ENCODE measurements around the gene EFL1. TPM values are rescaled to one million over a fixed set of nuclear protein-coding genes. Genes with fewer than 3 reads are reported as not detected.

Gene EFL1
- total and polyA plus RNA-seq, 9 of the 15 experiments (the other 6 are each of a cell fraction or from before 2014, with no cell fraction given), result 4.8 to 32.5 (median 16.9) TPM

DNA sequence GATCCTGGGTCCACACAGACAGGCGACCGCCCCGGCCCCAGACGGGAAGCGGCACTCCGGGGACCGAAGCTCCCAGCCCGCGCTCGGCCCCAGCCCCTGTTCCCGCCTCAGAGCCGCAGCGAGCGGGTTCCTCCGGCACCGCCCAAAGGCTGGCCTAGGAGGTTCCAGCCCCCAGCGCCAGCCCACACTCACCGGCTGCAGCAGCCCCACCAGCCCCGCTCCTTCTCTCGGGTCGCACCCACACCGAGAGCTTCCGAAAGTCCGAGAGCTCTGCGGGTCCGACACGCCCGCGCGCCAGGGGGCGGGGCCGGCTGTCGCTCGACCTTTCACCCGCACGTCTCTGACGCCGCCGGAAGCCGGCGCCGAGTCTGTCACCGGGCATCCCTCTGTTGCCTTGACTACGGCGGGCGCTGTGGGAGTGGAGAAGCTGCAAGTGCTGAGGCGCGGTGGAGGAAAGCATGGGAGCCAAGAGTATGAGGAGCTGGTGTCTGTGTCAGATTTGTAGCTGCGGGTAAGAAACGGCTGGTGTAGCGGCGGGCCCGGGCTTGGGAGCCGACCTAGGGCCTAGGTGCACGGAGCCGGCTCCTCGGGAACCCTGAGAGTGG lies at the start of gene EFL1, which contains the start of gene SAXO2 (continued):
- no peak for TF ChIP-seq ZNF778 (CRISPR knock-in tag; IDR thresholded peaks at IDR 0.05)
- no peak for TF ChIP-seq ZNF347 (CRISPR knock-in tag; IDR thresholded peaks at IDR 0.05; ENCODE audit: low read depth)
- TF ChIP-seq, protein P1, sequence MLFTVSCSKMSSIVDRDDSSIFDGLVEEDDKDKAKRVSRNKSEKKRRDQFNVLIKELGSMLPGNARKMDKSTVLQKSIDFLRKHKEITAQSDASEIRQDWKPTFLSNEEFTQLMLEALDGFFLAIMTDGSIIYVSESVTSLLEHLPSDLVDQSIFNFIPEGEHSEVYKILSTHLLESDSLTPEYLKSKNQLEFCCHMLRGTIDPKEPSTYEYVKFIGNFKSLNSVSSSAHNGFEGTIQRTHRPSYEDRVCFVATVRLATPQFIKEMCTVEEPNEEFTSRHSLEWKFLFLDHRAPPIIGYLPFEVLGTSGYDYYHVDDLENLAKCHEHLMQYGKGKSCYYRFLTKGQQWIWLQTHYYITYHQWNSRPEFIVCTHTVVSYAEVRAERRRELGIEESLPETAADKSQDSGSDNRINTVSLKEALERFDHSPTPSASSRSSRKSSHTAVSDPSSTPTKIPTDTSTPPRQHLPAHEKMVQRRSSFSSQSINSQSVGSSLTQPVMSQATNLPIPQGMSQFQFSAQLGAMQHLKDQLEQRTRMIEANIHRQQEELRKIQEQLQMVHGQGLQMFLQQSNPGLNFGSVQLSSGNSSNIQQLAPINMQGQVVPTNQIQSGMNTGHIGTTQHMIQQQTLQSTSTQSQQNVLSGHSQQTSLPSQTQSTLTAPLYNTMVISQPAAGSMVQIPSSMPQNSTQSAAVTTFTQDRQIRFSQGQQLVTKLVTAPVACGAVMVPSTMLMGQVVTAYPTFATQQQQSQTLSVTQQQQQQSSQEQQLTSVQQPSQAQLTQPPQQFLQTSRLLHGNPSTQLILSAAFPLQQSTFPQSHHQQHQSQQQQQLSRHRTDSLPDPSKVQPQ (CRISPR knock-in tag; IDR thresholded peaks at IDR 0.05; ENCODE audit: borderline replicate concordance), result no peak
- TF ChIP-seq FOXK1 (CRISPR knock-in tag; IDR thresholded peaks at IDR 0.05; ENCODE audit: borderline replicate concordance), result no peak
- no peak for TF ChIP-seq ZBTB9 (CRISPR knock-in tag; IDR thresholded peaks at IDR 0.05)
- no peak for TF ChIP-seq POLR3A (IDR thresholded peaks at IDR 0.05; ENCODE audit: borderline replicate concordance, extremely low read depth, insufficient read depth, insufficient read length)
- no peak for TF ChIP-seq TARDBP (IDR thresholded peaks at IDR 0.05)
- TF ChIP-seq, protein P2, sequence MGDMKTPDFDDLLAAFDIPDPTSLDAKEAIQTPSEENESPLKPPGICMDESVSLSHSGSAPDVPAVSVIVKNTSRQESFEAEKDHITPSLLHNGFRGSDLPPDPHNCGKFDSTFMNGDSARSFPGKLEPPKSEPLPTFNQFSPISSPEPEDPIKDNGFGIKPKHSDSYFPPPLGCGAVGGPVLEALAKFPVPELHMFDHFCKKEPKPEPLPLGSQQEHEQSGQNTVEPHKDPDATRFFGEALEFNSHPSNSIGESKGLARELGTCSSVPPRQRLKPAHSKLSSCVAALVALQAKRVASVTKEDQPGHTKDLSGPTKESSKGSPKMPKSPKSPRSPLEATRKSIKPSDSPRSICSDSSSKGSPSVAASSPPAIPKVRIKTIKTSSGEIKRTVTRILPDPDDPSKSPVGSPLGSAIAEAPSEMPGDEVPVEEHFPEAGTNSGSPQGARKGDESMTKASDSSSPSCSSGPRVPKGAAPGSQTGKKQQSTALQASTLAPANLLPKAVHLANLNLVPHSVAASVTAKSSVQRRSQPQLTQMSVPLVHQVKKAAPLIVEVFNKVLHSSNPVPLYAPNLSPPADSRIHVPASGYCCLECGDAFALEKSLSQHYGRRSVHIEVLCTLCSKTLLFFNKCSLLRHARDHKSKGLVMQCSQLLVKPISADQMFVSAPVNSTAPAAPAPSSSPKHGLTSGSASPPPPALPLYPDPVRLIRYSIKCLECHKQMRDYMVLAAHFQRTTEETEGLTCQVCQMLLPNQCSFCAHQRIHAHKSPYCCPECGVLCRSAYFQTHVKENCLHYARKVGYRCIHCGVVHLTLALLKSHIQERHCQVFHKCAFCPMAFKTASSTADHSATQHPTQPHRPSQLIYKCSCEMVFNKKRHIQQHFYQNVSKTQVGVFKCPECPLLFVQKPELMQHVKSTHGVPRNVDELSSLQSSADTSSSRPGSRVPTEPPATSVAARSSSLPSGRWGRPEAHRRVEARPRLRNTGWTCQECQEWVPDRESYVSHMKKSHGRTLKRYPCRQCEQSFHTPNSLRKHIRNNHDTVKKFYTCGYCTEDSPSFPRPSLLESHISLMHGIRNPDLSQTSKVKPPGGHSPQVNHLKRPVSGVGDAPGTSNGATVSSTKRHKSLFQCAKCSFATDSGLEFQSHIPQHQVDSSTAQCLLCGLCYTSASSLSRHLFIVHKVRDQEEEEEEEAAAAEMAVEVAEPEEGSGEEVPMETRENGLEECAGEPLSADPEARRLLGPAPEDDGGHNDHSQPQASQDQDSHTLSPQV (IDR thresholded peaks at IDR 0.05), result no peak
- TF ChIP-seq MAFK (IDR thresholded peaks at IDR 0.05; ENCODE audit: low read length), result no peak
- no peak for TF ChIP-seq MAFG (tag; conservative IDR thresholded peaks at IDR 0.05)
- no peak for TF ChIP-seq MTA3 (IDR thresholded peaks at IDR 0.05; ENCODE audit: borderline replicate concordance)
- no peak for TF ChIP-seq CBX2 (IDR thresholded peaks at IDR 0.05; ENCODE audit: insufficient read depth, low read length, poor library complexity, severe bottlenecking)
- no peak for TF ChIP-seq ZNF274 (IDR thresholded peaks at IDR 0.05; ENCODE audit: borderline replicate concordance, low read depth, low read length)
- peak; percentile 52; the same call in 1 of the 2 replicates for TF ChIP-seq POLR2AphosphoS5 (IDR thresholded peaks at IDR 0.05; ENCODE audit: control insufficient read depth, insufficient read depth, low read depth, low read length)
- TF ChIP-seq MXI1 (IDR thresholded peaks at IDR 0.05; ENCODE audit: low read depth, low read length), result peak; percentile 89
- no peak for TF ChIP-seq PYGO2 (tag; IDR thresholded peaks at IDR 0.05)
- TF ChIP-seq, protein P3, sequence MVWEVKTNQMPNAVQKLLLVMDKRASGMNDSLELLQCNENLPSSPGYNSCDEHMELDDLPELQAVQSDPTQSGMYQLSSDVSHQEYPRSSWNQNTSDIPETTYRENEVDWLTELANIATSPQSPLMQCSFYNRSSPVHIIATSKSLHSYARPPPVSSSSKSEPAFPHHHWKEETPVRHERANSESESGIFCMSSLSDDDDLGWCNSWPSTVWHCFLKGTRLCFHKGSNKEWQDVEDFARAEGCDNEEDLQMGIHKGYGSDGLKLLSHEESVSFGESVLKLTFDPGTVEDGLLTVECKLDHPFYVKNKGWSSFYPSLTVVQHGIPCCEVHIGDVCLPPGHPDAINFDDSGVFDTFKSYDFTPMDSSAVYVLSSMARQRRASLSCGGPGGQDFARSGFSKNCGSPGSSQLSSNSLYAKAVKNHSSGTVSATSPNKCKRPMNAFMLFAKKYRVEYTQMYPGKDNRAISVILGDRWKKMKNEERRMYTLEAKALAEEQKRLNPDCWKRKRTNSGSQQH (CRISPR knock-in tag; IDR thresholded peaks at IDR 0.05), result no peak
- TF ChIP-seq MCM2 (IDR thresholded peaks at IDR 0.05; ENCODE audit: low read depth), result no peak

Measured in K562 (cell line).